ENCODE results near the gene PLCD1.

DNA sequence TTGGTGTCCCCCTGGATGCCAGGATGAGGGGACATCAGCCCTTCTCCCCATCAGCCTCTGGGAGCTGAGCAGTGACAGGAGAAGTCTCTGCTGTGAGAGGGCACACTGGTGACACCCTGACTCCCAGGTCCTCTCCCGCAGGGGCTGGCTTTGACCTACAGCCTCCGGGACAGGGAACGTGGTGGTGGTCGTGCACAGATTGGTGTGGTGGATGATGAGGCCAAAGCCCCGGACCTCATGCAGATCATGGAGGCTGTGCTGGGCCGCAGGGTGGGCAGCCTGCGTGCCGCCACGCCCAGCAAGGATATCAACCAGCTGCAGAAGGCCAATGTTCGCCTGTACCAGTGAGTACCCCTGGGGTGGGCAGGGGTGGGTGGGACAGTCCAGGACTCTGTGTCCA is 32.1 kb downstream of the PLCD1 start:
- TF ChIP-seq POLR2A (IDR thresholded peaks at IDR 0.05): no peak
- TF ChIP-seq, protein P1, sequence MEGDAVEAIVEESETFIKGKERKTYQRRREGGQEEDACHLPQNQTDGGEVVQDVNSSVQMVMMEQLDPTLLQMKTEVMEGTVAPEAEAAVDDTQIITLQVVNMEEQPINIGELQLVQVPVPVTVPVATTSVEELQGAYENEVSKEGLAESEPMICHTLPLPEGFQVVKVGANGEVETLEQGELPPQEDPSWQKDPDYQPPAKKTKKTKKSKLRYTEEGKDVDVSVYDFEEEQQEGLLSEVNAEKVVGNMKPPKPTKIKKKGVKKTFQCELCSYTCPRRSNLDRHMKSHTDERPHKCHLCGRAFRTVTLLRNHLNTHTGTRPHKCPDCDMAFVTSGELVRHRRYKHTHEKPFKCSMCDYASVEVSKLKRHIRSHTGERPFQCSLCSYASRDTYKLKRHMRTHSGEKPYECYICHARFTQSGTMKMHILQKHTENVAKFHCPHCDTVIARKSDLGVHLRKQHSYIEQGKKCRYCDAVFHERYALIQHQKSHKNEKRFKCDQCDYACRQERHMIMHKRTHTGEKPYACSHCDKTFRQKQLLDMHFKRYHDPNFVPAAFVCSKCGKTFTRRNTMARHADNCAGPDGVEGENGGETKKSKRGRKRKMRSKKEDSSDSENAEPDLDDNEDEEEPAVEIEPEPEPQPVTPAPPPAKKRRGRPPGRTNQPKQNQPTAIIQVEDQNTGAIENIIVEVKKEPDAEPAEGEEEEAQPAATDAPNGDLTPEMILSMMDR (IDR thresholded peaks at IDR 0.05): no peak
